ENCODE results near the gene F5.

The F5 gene

DNA sequence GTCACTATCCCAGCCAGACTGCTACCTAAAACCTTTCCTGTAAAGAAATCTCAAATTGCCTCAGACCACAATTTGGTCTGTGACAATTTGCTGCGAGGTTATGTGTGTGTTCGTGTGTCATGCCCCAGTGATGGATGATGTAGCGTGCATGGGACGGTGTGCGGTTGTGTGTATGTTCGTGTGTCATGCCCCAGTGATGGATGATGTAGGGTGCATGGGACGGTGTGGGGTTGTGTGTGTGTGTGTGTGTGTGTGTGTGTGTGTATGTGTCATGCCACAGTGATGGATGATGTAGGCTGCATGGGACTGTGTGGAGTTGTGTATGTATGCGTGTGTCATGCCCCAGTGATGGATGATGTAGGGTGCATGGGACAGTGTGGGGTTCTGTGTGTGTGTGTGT, 34.3 kb upstream of the F5 start:
- TF ChIP-seq TCF12 (IDR thresholded peaks at IDR 0.05; ENCODE audit: low read depth), result no peak
- no peak for TF ChIP-seq CREB1 (IDR thresholded peaks at IDR 0.05; ENCODE audit: low read depth)
- TF ChIP-seq ZBTB7A (IDR thresholded peaks at IDR 0.05; ENCODE audit: low read depth), result no peak
- TF ChIP-seq, protein P1, sequence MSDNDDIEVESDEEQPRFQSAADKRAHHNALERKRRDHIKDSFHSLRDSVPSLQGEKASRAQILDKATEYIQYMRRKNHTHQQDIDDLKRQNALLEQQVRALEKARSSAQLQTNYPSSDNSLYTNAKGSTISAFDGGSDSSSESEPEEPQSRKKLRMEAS (IDR thresholded peaks at IDR 0.05), result no peak
- TF ChIP-seq CEBPB (IDR thresholded peaks at IDR 0.05), result no peak
- no peak for TF ChIP-seq YY1 (IDR thresholded peaks at IDR 0.05; ENCODE audit: low read depth)
- TF ChIP-seq, protein P2, sequence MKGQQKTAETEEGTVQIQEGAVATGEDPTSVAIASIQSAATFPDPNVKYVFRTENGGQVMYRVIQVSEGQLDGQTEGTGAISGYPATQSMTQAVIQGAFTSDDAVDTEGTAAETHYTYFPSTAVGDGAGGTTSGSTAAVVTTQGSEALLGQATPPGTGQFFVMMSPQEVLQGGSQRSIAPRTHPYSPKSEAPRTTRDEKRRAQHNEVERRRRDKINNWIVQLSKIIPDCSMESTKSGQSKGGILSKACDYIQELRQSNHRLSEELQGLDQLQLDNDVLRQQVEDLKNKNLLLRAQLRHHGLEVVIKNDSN (IDR thresholded peaks at IDR 0.05), result no peak
- no peak for TF ChIP-seq TAF1 (IDR thresholded peaks at IDR 0.05; ENCODE audit: low read depth)
- no peak for TF ChIP-seq NFIC (IDR thresholded peaks at IDR 0.05)
- no peak for TF ChIP-seq RAD21 (IDR thresholded peaks at IDR 0.05; ENCODE audit: low read depth)
- TF ChIP-seq EGR1 (IDR thresholded peaks at IDR 0.05), result no peak
- no peak for TF ChIP-seq FOXM1 (IDR thresholded peaks at IDR 0.05; ENCODE audit: borderline replicate concordance, low read depth)
- TF ChIP-seq EP300 (IDR thresholded peaks at IDR 0.05; ENCODE audit: borderline replicate concordance), result no peak
- no peak for TF ChIP-seq TEAD4 (IDR thresholded peaks at IDR 0.05)
- TF ChIP-seq, protein P3, sequence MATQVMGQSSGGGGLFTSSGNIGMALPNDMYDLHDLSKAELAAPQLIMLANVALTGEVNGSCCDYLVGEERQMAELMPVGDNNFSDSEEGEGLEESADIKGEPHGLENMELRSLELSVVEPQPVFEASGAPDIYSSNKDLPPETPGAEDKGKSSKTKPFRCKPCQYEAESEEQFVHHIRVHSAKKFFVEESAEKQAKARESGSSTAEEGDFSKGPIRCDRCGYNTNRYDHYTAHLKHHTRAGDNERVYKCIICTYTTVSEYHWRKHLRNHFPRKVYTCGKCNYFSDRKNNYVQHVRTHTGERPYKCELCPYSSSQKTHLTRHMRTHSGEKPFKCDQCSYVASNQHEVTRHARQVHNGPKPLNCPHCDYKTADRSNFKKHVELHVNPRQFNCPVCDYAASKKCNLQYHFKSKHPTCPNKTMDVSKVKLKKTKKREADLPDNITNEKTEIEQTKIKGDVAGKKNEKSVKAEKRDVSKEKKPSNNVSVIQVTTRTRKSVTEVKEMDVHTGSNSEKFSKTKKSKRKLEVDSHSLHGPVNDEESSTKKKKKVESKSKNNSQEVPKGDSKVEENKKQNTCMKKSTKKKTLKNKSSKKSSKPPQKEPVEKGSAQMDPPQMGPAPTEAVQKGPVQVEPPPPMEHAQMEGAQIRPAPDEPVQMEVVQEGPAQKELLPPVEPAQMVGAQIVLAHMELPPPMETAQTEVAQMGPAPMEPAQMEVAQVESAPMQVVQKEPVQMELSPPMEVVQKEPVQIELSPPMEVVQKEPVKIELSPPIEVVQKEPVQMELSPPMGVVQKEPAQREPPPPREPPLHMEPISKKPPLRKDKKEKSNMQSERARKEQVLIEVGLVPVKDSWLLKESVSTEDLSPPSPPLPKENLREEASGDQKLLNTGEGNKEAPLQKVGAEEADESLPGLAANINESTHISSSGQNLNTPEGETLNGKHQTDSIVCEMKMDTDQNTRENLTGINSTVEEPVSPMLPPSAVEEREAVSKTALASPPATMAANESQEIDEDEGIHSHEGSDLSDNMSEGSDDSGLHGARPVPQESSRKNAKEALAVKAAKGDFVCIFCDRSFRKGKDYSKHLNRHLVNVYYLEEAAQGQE (IDR thresholded peaks at IDR 0.05; ENCODE audit: low read depth), result no peak

DNA sequence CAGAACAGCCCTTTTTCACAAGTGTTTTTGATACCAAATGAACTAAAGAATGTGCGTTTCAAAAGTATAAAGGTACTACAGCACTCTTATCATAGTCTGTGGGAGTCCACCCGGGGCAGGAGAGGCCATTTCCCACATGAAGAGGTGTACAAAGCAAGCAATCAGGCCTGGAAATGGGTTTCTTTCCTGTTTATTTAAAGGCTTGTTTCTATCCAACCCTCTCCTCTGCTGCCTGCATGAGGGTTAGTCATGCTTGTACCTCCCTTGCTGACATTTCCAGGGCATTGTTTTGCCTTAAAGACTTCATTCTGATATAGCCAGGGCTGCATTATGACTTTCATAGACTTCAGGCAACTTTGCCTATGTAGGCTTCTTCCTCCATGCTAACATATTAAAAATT, 32.1 kb upstream of the F5 start:
- TF ChIP-seq TAF1 (IDR thresholded peaks at IDR 0.05; ENCODE audit: low read depth), result no peak

DNA sequence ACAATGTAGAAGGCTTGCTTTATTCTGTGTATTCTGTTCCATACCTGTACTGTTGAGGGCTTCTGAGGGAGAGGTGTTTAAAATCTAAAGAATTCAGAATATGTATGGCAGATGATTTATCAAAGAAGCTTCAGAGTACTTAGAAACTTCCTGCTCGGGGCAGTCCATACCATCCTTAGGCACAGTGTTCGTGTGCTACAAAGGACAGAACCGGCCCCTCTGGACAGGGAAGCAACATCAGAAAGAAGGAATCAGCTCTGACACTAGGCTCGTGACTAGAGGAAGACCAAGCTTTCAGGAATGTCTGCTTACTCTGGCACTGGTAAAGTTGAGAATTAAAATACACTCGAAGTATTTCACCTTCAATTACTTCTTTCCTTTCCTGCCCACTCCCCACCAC, 29.5 kb upstream of the F5 start:
- no peak for TF ChIP-seq TAF1 (IDR thresholded peaks at IDR 0.05; ENCODE audit: low read depth)
- TF ChIP-seq, protein P1 (IDR thresholded peaks at IDR 0.05), result no peak
- no peak for TF ChIP-seq EP300 (IDR thresholded peaks at IDR 0.05; ENCODE audit: borderline replicate concordance)
- no peak for TF ChIP-seq YY1 (IDR thresholded peaks at IDR 0.05; ENCODE audit: low read depth)
- no peak for TF ChIP-seq TCF12 (IDR thresholded peaks at IDR 0.05; ENCODE audit: low read depth)
- no peak for TF ChIP-seq ZBTB7A (IDR thresholded peaks at IDR 0.05; ENCODE audit: low read depth)
- no peak for TF ChIP-seq FOXM1 (IDR thresholded peaks at IDR 0.05; ENCODE audit: borderline replicate concordance, low read depth)
- no peak for TF ChIP-seq EGR1 (IDR thresholded peaks at IDR 0.05)

DNA sequence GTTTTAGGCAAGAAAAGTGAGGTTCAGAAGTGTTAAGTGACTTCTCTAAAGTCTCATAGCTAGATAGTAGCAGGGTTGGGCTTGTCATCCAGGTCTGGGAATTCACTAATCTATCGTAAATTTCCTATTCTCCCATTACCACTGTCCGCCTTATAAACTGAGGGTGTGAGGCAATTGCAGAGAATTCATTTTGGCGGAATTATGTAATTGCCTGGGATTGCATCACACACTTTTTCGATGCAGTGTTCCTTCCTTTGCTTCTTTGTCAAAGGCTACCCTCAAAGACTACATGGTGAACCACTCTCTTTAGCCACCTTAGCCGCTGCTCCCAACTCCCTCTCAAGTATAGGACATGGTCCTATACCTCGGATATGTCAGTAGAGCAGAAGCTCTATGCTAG, 24.6 kb upstream of the F5 start:
- TF ChIP-seq EGR1 (IDR thresholded peaks at IDR 0.05), result no peak
- TF ChIP-seq FOXM1 (IDR thresholded peaks at IDR 0.05; ENCODE audit: borderline replicate concordance, low read depth), result no peak
- TF ChIP-seq, protein P3 (IDR thresholded peaks at IDR 0.05; ENCODE audit: low read depth), result no peak

DNA sequence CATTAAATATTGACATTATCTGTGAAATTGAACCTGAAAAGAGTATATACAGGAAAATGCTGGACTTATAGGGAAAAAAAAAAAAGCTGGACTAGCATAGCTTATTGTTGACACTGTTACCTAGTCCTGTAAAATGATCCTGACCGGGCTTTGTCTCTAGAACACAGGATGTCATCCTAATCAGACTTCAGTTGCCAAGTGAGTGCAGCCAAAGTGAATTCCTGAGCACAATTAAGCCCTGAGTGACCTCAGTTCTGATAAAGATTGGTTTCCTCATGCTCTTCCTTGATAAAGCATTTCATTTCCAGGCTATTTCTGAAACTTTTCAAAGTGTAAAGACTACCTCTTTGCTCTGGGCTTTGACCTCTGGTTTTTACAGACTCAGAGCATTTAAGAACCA, 23.8 kb upstream of the F5 start:
- TF ChIP-seq FOXM1 (IDR thresholded peaks at IDR 0.05; ENCODE audit: borderline replicate concordance, low read depth), result no peak
- TF ChIP-seq ZBTB7A (IDR thresholded peaks at IDR 0.05; ENCODE audit: low read depth), result no peak
- TF ChIP-seq, protein P3 (IDR thresholded peaks at IDR 0.05; ENCODE audit: low read depth), result no peak
- TF ChIP-seq EP300 (IDR thresholded peaks at IDR 0.05; ENCODE audit: borderline replicate concordance), result no peak
- TF ChIP-seq TAF1 (IDR thresholded peaks at IDR 0.05; ENCODE audit: low read depth), result no peak
- TF ChIP-seq CEBPB (IDR thresholded peaks at IDR 0.05), result no peak
- TF ChIP-seq, protein P2 (IDR thresholded peaks at IDR 0.05), result no peak
- TF ChIP-seq, protein P1 (IDR thresholded peaks at IDR 0.05), result no peak
- no peak for TF ChIP-seq NFIC (IDR thresholded peaks at IDR 0.05)
- TF ChIP-seq EGR1 (IDR thresholded peaks at IDR 0.05), result no peak
- TF ChIP-seq TCF12 (IDR thresholded peaks at IDR 0.05; ENCODE audit: low read depth), result no peak
- no peak for TF ChIP-seq RAD21 (IDR thresholded peaks at IDR 0.05; ENCODE audit: low read depth)
- TF ChIP-seq TEAD4 (IDR thresholded peaks at IDR 0.05), result no peak
- TF ChIP-seq YY1 (IDR thresholded peaks at IDR 0.05; ENCODE audit: low read depth), result no peak
- no peak for TF ChIP-seq CREB1 (IDR thresholded peaks at IDR 0.05; ENCODE audit: low read depth)

Measured in Ishikawa (cell line).